Calu3 (cell line): Measurements from ENCODE around the gene CTNND2. TPM values are rescaled to one million over a fixed set of nuclear protein-coding genes. Genes with fewer than 3 reads are reported as not detected.

Source experiments
- BruUV-seq: library from RNA; stranded (reverse); fragments of 400-500 nt; replicated peaks from 2 replicates; lab custom pipeline; 2021; lab: Mats Ljungman, UMichigan
- CTCF ChIA-PET: fragments of 300-600 bp; sonication (Branson Sonifier 250); formaldehyde crosslinking; loops from one replicate; lab custom pipeline; 2022; ENCODE audit warnings: antibody characterized with exemption; lab: Charles Lee
- DNase-seq: peaks from one replicate; pipeline ENCODE4 v3.0.0; 2022
- H3K27ac Mint-ChIP-seq: one replicate; pipeline ENCODE4 v1.8.0; 2022; ENCODE audit warnings: mixed read lengths; ENCODE audit not compliant: unreplicated experiment
- H3K27me3 Mint-ChIP-seq: one replicate; pipeline ENCODE4 v1.8.0; 2022; ENCODE audit warnings: mixed read lengths; ENCODE audit not compliant: unreplicated experiment
- H3K36me3 Mint-ChIP-seq: one replicate; pipeline ENCODE4 v1.8.0; 2022; ENCODE audit warnings: mild to moderate bottlenecking, moderate library complexity, mixed read lengths; ENCODE audit not compliant: insufficient read depth, unreplicated experiment
- H3K4me1 Mint-ChIP-seq: one replicate; pipeline ENCODE4 v1.8.0; 2022; ENCODE audit warnings: mild to moderate bottlenecking, low read depth, mixed read lengths; ENCODE audit not compliant: unreplicated experiment
- H3K4me3 Mint-ChIP-seq: one replicate; pipeline ENCODE4 v1.8.0; 2022; ENCODE audit warnings: mild to moderate bottlenecking, low read depth, moderate library complexity, mixed read lengths; ENCODE audit not compliant: unreplicated experiment
- H3K9me3 Mint-ChIP-seq: one replicate; pipeline ENCODE4 v1.8.0; 2022; ENCODE audit warnings: low read depth, mixed read lengths; ENCODE audit not compliant: unreplicated experiment
- CTCF ChIP-seq: fragments of 200-600 bp; IDR thresholded peaks from one replicate; pipeline ENCODE4 v1.8.0; 2022; ENCODE audit warnings: antibody characterized with exemption; ENCODE audit not compliant: unreplicated experiment
- intact Hi-C: fragments of 100-400 bp; cut with micrococcal nuclease; formaldehyde crosslinking; loops from one replicate; pipeline ENCODE4 v1.10.0; 2022; ENCODE audit not compliant: unreplicated experiment
- total RNA-seq: library from RNA; stranded (reverse); gene quantifications from 2 replicates; pipeline ENCODE4 v1.2.3, GENCODE V29; 2022

Gene CTNND2
- total RNA-seq, 1 experiment from 2014 or later: 19.6 TPM

- Mint-ChIP-seq H3K36me3 (no peaks in the 10 kb centered on the region), H3K4me3 (no peak overlapping the region), H3K9me3 (no peaks in the 10 kb centered on the region), H3K4me1 (no peaks in the 10 kb centered on the region), H3K27ac (no peak overlapping the region), H3K27me3 (no peaks in the 10 kb centered on the region)
- no peak for DNase-seq
- TF ChIP-seq CTCF: no peak
- CTCF ChIA-PET: no interaction called here
- BruUV-seq: no TSS peak
- intact Hi-C loops: no loop called here
Measured at GRCh38 chr5:11455505-11455904, 448.7 kb downstream of the CTNND2 start.

- Mint-ChIP-seq H3K9me3 (no peaks in the 10 kb centered on the region), H3K27me3 (no peaks in the 10 kb centered on the region), H3K4me1 (no peaks in the 10 kb centered on the region), H3K4me3 (no peak overlapping the region), H3K27ac (no peak overlapping the region), H3K36me3 (no peaks in the 10 kb centered on the region)
- TF ChIP-seq CTCF: no peak
- DNase-seq: no peak
- intact Hi-C loops: no loop called here
- no TSS peak for BruUV-seq
- CTCF ChIA-PET: interaction anchor here (1.2 kb wide), 1 partner anchor 184 kb away, joined by 3 read pairs; no protein-coding TSS in a partner anchor
Measured at GRCh38 chr5:11452852-11453251, 451.4 kb downstream of the CTNND2 start.

GRCh38 chr5:11449966-11450365, 454.3 kb downstream of the CTNND2 start:
- intact Hi-C loops: no loop called here
- BruUV-seq: no TSS peak

GRCh38 chr5:11449217-11449616, 455.0 kb downstream of the CTNND2 start:
- Mint-ChIP-seq H3K36me3 (no peaks in the 10 kb centered on the region), H3K9me3 (no peaks in the 10 kb centered on the region), H3K27me3 (no peaks in the 10 kb centered on the region), H3K4me3 (no peak overlapping the region), H3K27ac (no peak overlapping the region), H3K4me1 (no peaks in the 10 kb centered on the region)
- no peak for DNase-seq
- no TSS peak for BruUV-seq
- intact Hi-C loops: no loop called here
- CTCF ChIA-PET: no interaction called here
- no peak for TF ChIP-seq CTCF

More at GRCh38 chr5:11449966-11450365, 454.3 kb downstream of the CTNND2 start:
- Mint-ChIP-seq H3K36me3 (no peaks in the 10 kb centered on the region), H3K27me3 (no peaks in the 10 kb centered on the region), H3K9me3 (no peaks in the 10 kb centered on the region), H3K27ac (no peak overlapping the region), H3K4me3 (no peak overlapping the region), H3K4me1 (no peaks in the 10 kb centered on the region)
- TF ChIP-seq CTCF: no peak
- CTCF ChIA-PET: no interaction called here
- DNase-seq: no peak
